Activated CD8-positive, alpha-beta memory T cell treated with anti-CD3 and anti-CD28 coated beads, Interleukin-2, amount 50 U/mL, for 48 hours (primary cell): Measurements from ENCODE around the gene CEP295NL.

ENCODE experiments used
- DNase-seq: peaks from one replicate; pipeline ENCODE4 v3.0.0-alpha.2; 2020

The CEP295NL gene

DNA sequence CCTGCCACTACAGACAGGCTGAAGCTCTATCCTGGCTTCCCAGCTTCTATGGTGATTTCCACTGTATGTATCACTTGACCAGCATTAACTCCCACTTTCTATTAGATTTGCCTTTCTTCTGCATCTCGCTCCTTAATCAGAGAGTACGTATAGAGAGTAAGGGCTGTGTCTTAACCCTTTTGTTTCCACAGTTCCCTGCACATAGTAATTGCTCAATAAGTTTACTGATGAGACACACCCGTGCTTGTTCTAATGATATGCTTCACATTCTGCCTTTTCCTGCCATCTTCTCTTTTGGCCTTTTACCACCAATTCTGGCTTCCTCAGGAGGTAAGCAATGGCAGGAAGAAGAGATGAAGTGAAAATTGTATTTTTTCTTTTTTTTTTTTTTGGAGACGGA is 41.8 kb downstream of the CEP295NL start:
- DNase-seq, result no peak

DNA sequence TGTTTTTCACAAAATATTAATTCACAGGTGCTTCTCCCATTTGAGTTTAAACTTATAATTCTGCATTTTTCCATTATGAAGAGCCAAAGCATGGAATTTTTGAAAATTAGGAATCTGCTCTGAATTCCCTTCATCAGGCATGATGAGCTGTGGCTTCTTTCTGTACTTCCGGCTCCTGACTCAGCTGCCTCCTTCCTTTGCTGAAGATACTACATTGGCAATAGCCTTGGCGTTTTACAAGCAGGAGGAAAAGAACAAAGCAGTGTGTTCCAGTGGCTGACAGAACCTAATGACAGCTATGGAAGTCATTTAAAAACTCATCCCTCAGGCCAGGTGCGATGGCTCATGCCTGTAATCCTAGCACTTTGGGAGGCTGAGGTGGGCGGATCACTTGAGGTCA is 44.0 kb downstream of the CEP295NL start:
- no peak for DNase-seq

- DNase-seq, result no peak
Measured at GRCh38 chr17:78857266-78857665, 45.7 kb downstream of the CEP295NL start.

DNA sequence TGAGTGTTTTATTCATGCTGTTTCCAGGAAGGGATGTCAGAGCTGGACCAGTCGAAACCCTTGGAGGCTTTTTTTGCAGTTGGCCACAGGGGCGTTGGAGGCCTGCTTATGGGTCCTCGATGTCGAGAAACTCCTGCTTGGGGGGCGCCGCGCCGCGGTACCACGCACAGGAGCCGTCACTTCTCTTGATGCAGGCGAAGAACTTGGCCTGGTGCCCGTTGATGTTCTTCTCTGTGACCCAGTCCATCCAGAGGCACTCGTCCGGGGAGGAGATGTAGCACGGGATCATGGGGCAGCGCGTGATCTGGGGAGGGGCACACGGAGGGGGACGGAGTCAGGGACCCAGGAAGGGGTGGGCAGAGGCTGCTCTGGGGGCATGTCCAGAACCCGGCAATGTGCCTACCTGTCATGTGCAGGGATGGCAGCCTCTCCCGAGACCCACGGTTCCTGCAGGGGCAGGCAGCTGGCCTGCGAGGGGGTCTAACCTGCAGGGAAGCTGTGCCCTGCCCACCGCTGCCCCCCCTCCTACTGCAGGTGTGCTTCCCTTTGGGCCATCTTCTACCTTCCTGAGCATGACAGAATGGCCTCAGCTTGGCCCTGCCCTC is 47.3 kb downstream of the CEP295NL start:
- no peak for DNase-seq

DNA sequence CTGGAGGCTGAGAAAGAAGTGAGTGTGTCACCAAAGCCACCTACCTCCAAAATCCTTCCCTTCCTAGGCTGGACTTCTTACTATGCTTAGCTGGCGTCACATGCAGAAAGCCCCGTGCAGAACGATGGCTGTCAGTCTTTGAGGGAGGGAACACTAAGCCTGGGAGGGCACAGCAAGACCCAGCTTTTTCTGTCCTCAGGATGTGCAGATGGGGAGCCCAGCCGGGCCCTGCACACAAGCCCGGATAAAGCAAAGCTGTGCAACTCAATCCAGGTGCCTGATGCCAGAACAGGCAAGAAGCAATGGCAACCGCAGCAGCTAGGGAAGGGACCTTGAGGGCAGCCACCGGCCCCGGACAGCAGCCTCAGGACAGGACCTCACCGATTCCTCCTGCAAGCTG is 48.5 kb downstream of the CEP295NL start:
- no peak for DNase-seq

GRCh38 chr17:78853926-78854394 is 49.0 kb downstream of the CEP295NL start:
- DNase-seq, result no peak

- DNase-seq, result no peak
Measured at GRCh38 chr17:78852709-78853121, 50.3 kb downstream of the CEP295NL start.

- no peak for DNase-seq
Measured at GRCh38 chr17:78849026-78849425, 54.0 kb downstream of the CEP295NL start.

DNA sequence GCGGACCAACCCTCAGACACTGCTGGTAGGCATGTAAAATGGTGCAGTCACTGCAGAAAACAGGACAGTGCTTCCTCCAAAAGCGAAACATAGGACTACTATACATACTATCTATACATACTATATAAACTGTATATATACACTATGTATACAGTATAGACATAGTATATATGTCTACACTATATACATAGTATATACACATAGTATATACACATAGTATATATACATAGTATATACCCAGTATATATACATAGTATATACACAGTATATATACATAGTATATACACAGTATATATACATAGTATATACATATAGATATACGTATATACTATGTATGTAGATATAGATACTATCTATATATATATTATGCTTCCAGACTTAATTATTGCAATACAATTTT is 55.9 kb downstream of the CEP295NL start:
- no peak for DNase-seq

GRCh38 chr17:78844301-78845005 is 58.5 kb downstream of the CEP295NL start:
- no peak for DNase-seq

GRCh38 chr17:78842881-78843565 is 60.0 kb downstream of the CEP295NL start:
- peak; percentile 71 for DNase-seq

GRCh38 chr17:78840780-78841611 is 62.0 kb downstream of the CEP295NL start, which contains the start of gene USP36:
Gene USP36 (minus strand): TSS chr17:78840814. CDS start chr17:78836363, 4,451 bp downstream.
- peak; percentile 100 for DNase-seq
